Transverse colon (tissue), 4 donors: ENCODE data around the gene BPHL. TPM values are rescaled to one million over a fixed set of nuclear protein-coding genes. Genes with fewer than 3 reads are reported as not detected.
"Not testable (repeated sequence)": the region's sequence is repeated elsewhere in the genome, so short reads cannot be mapped to it uniquely, and the experiment has no call there.

Experiments
- DNase-seq: peaks from one replicate; pipeline ENCODE4 v3.0.0-alpha.2; 2019
- H3K27ac ChIP-seq, 4 donors: fragments of 200-600 bp; sonication (generic); 2 replicates each; pipeline ENCODE4 v1.5.1; 2016 to 2018; ENCODE audit warnings: inconsistent platforms in 4 of 4
- H3K27me3 ChIP-seq: fragments of 200-600 bp; sonication (generic); 2 replicates; pipeline ENCODE4 v1.5.1; 2017; ENCODE audit warnings: inconsistent platforms
- H3K36me3 ChIP-seq, 4 donors: fragments of 200-600 bp; sonication (generic); 2 replicates each; pipeline ENCODE4 v1.5.1; 2017 to 2019; ENCODE audit warnings: inconsistent platforms in 4 of 4
- H3K4me1 ChIP-seq, 4 donors: fragments of 200-600 bp; sonication (generic); 2 replicates each; pipeline ENCODE4 v1.5.1; 2017 to 2020; ENCODE audit warnings: inconsistent platforms in 4 of 4
- H3K4me3 ChIP-seq, 4 donors: fragments of 200-600 bp; sonication (generic); 1 replicate in 1 of 4; 2 replicates in 3 of 4; pipeline versions ENCODE4 v1.5.1 to v1.6.1; 2017 to 2019; ENCODE audit warnings: inconsistent platforms in 4 of 4
- H3K9me3 ChIP-seq, 2 donors: fragments of 200-600 bp; sonication (generic); 2 replicates each; pipeline ENCODE4 v1.5.1; 2017 to 2019; ENCODE audit warnings: inconsistent platforms in 2 of 2
- EP300 ChIP-seq: sonication (generic); formaldehyde crosslinking; IDR thresholded peaks from one replicate; pipeline ENCODE4 v1.6.1; 2017; ENCODE audit warnings: antibody characterized with exemption, low read depth
- POLR2A ChIP-seq: fragments of 450-650 bp; IDR thresholded peaks from one replicate; pipeline ENCODE4 v1.6.1; 2016; ENCODE audit warnings: antibody characterized with exemption, mild to moderate bottlenecking, moderate library complexity
- POLR2AphosphoS5 ChIP-seq, 3 donors: sonication (generic); formaldehyde crosslinking; IDR thresholded peaks; one replicate each; pipeline ENCODE4 v1.6.1; 2016; ENCODE audit warnings: antibody characterized with exemption in 3 of 3
- WGBS, 2 donors: methylation state at CpG; one replicate each; pipeline ENCODE4 v1.1.5; 2018; ENCODE audit warnings: low coverage in 1 of 2; 5-methylcytosine and 5-hydroxymethylcytosine counted together
- in situ Hi-C, 4 donors: fragments of 200-750 bp; cut with MboI; loops; one replicate each; pipeline versions ENCODE4 v1.15.0 to v1.15.1; 2017; ENCODE audit warnings: low sequenced_read_pairs in 3 of 4, low pct_ligation_motif_present in 1 of 4, low pct_unique_long_range_greater_than_20kb in 1 of 4
- intact Hi-C: fragments of 100-400 bp; cut with DNase I; formaldehyde crosslinking; loops from one replicate; pipeline ENCODE4 v1.15.1; 2023; ENCODE audit warnings: low total_unique reads
- total RNA-seq, 4 donors: library from RNA; depleted of rRNA; stranded (reverse); fragments of >200 nt; gene quantifications; one replicate each; pipeline ENCODE4 v1.1.0, GENCODE V29; 2016
- TF ChIP-seq, protein P1 (sequence below), 5 experiments: fragments of 200-600 bp in 3 of 5; fragments of 450-650 bp in 2 of 5; sonication (generic) in 3 of 5; IDR thresholded peaks; 1 replicate in 2 of 5; 2 replicates in 3 of 5; pipeline ENCODE4 v1.5.1; 2016 to 2017; ENCODE audit warnings: antibody characterized with exemption in 5 of 5, inconsistent platforms in 3 of 5, mild to moderate bottlenecking in 2 of 5, moderate library complexity in 1 of 5

BPHL gene
- total RNA-seq, 4 donors from 2014 or later: 16.1 to 32.5 (median 21.2) TPM

DNA sequence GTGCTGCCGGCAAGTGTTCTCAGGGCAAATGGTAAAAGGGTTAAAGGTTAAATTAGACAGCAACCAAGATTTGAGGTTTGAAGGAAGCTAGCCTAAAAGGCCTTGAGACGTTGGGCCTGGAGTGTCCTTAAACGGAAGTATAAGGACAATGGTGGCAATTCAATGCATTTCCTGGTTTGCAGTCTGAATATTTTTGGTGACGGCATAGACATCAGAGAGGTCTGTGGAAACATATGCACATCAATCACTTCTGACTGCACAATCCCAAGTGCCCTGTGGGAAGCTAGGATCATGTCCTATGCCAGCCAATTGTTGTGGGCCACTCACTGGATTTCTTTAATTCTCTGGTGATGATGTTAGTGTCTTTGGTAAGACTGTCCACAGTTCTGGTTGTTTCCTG lies 64.6 kb downstream of the BPHL start:
- Histone ChIP-seq H3K27me3 (no peaks in the 10 kb centered on the region), H3K9me3 (no peaks in the 10 kb centered on the region), H3K4me1 (no peaks in the 10 kb centered on the region), H3K4me3 (no peak overlapping the region), H3K27ac (no peak overlapping the region), H3K36me3 (no peaks in the 10 kb centered on the region)
- WGBS, 2 donors: 78 to 79% methylated on average over 4 of the region's 4 CpGs
- in situ Hi-C loops: no loop called here
- no peak for DNase-seq
- no peak for TF ChIP-seq EP300
- TF ChIP-seq, protein P1, sequence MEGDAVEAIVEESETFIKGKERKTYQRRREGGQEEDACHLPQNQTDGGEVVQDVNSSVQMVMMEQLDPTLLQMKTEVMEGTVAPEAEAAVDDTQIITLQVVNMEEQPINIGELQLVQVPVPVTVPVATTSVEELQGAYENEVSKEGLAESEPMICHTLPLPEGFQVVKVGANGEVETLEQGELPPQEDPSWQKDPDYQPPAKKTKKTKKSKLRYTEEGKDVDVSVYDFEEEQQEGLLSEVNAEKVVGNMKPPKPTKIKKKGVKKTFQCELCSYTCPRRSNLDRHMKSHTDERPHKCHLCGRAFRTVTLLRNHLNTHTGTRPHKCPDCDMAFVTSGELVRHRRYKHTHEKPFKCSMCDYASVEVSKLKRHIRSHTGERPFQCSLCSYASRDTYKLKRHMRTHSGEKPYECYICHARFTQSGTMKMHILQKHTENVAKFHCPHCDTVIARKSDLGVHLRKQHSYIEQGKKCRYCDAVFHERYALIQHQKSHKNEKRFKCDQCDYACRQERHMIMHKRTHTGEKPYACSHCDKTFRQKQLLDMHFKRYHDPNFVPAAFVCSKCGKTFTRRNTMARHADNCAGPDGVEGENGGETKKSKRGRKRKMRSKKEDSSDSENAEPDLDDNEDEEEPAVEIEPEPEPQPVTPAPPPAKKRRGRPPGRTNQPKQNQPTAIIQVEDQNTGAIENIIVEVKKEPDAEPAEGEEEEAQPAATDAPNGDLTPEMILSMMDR (IDR thresholded peaks at IDR 0.05): no peak
- no peak for TF ChIP-seq POLR2A
- TF ChIP-seq POLR2AphosphoS5 (IDR thresholded peaks at IDR 0.05): no peak
- intact Hi-C loops: no loop called here

DNA sequence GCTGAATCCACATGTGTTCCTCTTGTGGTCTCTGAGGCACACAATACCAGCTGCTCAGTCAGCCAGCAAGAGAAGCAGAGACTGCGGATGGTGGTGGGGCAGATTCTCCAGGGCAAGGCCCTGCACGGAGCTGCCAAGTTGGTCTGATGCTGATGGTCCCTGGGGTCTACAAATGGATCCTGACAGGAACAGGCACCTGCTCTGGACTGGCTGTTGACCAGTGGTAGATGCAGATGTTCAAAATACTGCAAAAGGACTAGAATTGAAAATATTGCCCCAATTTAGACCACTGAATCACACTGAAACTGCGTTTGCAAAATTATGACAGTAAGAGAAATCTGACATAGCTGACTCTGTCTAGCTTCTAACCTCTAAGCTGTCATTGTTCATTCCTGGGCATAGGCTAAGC lies 68.5 kb downstream of the BPHL start:
- Histone ChIP-seq H3K27ac (no peak overlapping the region), H3K4me1 (no peaks in the 10 kb centered on the region), H3K27me3 (no peaks in the 10 kb centered on the region), H3K9me3 (no peaks in the 10 kb centered on the region), H3K4me3 (no peak overlapping the region), H3K36me3 (no peaks in the 10 kb centered on the region)
- DNase-seq: no peak
- TF ChIP-seq POLR2A (no peak), POLR2AphosphoS5 (IDR thresholded peaks at IDR 0.05) (no peak)
- TF ChIP-seq, protein P1 (IDR thresholded peaks at IDR 0.05): no peak
- in situ Hi-C loops: no loop called here
- intact Hi-C loops: no loop called here
- 91 to 92% methylated on average over 1 to 3 of the region's 3 CpGs for WGBS, 2 donors

DNA sequence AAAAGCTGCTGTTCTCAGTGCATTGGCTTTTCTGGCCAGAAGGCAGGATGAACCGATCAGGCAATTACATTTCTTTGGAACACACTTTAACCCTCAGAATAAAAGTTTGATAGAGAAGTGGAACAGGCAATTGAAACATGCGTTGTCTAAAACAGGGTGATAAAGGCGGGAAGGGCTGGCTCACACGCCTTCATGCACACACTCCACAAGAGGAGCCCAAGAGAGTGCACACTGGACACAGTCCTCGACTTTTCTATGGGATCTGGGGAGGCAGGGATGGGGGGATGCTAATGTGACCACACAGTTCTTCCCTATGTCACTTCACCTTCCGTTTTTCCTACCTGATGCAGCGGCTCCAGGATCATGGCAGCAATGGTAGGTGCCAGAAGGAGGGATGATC lies 69.8 kb downstream of the BPHL start:
- Histone ChIP-seq H3K4me1 (no peaks in the 10 kb centered on the region), H3K27ac (no peak overlapping the region), H3K27me3 (no peaks in the 10 kb centered on the region), H3K36me3 (no peaks in the 10 kb centered on the region), H3K9me3 (no peaks in the 10 kb centered on the region), H3K4me3 (no peak overlapping the region)
- TF ChIP-seq EP300 (no peak), POLR2A (no peak), POLR2AphosphoS5 (IDR thresholded peaks at IDR 0.05) (no peak)
- TF ChIP-seq, protein P1 (IDR thresholded peaks at IDR 0.05): no peak
- DNase-seq: no peak
- in situ Hi-C loops: no loop called here
- intact Hi-C loops: no loop called here
- WGBS, 2 donors: 90% methylated on average over 7 of the region's 7 CpGs; no CpG with 5 or more reads in 1 of the 2 donors

DNA sequence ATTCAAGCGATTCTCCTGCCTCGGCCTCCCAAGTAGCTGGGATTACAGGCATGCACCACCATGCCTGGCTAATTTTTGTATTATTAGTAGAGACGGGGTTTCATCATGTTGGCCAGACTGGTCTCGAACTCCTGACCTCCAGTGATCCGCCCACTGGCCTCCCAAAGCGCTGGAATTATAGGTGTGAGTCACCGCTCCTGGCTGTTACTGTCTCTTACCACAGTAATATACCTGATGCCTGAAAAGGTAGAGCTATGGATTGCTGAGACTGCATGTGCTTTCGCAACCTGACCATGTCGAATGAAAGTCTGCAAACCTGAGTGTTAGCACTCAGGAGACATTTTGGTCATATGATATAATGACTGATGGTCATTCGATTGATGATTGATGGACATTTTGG lies 70.7 kb downstream of the BPHL start:
- DNase-seq, H3K27ac ChIP-seq, H3K36me3 ChIP-seq, H3K4me1 ChIP-seq, H3K4me3 ChIP-seq, in situ Hi-C loops, H3K27me3 ChIP-seq, H3K9me3 ChIP-seq, intact Hi-C loops: not testable (repeated sequence)
- 86 to 100% methylated on average over 2 to 10 of the region's 10 CpGs for WGBS, 2 donors

DNA sequence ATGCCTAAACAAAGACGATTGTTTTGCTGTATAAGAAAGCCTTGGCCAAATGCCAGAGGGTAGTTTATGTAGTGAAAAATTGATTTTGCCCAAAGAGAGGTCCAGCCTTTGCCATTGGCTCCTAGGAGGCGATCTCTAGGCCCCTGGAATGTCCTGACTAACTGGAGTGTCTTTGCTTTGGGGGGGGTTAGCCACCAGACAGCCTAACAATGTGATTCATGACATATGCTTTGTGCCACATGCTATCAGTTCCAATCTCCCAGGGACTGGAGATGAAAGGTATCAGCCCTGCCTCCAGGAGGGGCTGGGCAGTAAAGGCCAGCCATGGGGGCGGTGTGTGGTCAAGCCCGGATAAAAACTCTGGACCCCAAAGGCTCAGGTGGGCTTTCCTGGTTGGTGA lies 71.5 kb downstream of the BPHL start:
- TF ChIP-seq, protein P1 (IDR thresholded peaks at IDR 0.05): no peak
- TF ChIP-seq EP300 (no peak), POLR2A (no peak), POLR2AphosphoS5 (IDR thresholded peaks at IDR 0.05) (no peak)
- no peaks in the 10 kb centered on the region for H3K9me3 ChIP-seq
- no peak for DNase-seq
- H3K4me3 ChIP-seq: no peak overlapping the region
- WGBS, 2 donors: 50 to 67% methylated on average over 1 to 4 of the region's 4 CpGs
- intact Hi-C loops (no loop called here), in situ Hi-C loops (no loop called here)
- H3K4me1 ChIP-seq: no peaks in the 10 kb centered on the region
- no peaks in the 10 kb centered on the region for H3K36me3 ChIP-seq
- no peak overlapping the region for H3K27ac ChIP-seq
- H3K27me3 ChIP-seq: no peaks in the 10 kb centered on the region
